NCI-H2227 treated with DMSO at 0.1 percent for 48 hours (cell line): ENCODE results near the gene IGBP1.
"Not testable (repeated sequence)": the region's sequence is repeated elsewhere in the genome, so short reads cannot be mapped to it uniquely, and the experiment has no call there.

ENCODE experiments used
- DNase-seq: peaks from one replicate; lab custom pipeline; 2025; lab: John Stamatoyannopoulos, UW

IGBP1 gene

GRCh38 chrX:70133303-70134115 lies at the start of gene IGBP1:
Gene IGBP1 (plus strand): TSS chrX:70133447. CDS start chrX:70133948, 501 bp downstream.
- DNase-seq = peak; percentile 97

- no peak for DNase-seq
Measured at GRCh38 chrX:70084592-70085240, 48.5 kb upstream of the IGBP1 start.

GRCh38 chrX:70087857-70088630 lies 45.2 kb upstream of the IGBP1 start:
- DNase-seq = no peak

- no peak for DNase-seq
Measured at GRCh38 chrX:70088751-70089150, 44.5 kb upstream of the IGBP1 start.

GRCh38 chrX:70089604-70090297 lies 43.5 kb upstream of the IGBP1 start:
- DNase-seq = no peak

GRCh38 chrX:70092247-70092646 lies 41.0 kb upstream of the IGBP1 start:
- no peak for DNase-seq

- no peak for DNase-seq
Measured at GRCh38 chrX:70096052-70096451, 37.2 kb upstream of the IGBP1 start.

GRCh38 chrX:70105229-70105628 lies 28.0 kb upstream of the IGBP1 start:
- no peak for DNase-seq

- DNase-seq = not testable (repeated sequence)
Measured at GRCh38 chrX:70111436-70112026, 21.7 kb upstream of the IGBP1 start.

GRCh38 chrX:70117738-70118137 lies 15.5 kb upstream of the IGBP1 start:
- no peak for DNase-seq

GRCh38 chrX:70123014-70123413 lies 10.2 kb upstream of the IGBP1 start:
- not testable (repeated sequence) for DNase-seq

- DNase-seq = no peak
Measured at GRCh38 chrX:70124678-70125077, 8.6 kb upstream of the IGBP1 start.

GRCh38 chrX:70128071-70128470 lies 5.2 kb upstream of the IGBP1 start:
- DNase-seq = no peak

GRCh38 chrX:70129816-70130215 lies 3.4 kb upstream of the IGBP1 start:
- DNase-seq = no peak

GRCh38 chrX:70132224-70132623 lies 1.0 kb upstream of the IGBP1 start:
- DNase-seq = peak; percentile 9

GRCh38 chrX:70132877-70133302 lies 357 bp upstream of the IGBP1 start:
- no peak for DNase-seq

- DNase-seq = peak; percentile 60
Measured at GRCh38 chrX:70134116-70134477, 850 bp downstream of the IGBP1 start.

GRCh38 chrX:70138622-70139021 lies 5.4 kb downstream of the IGBP1 start:
- no peak for DNase-seq

- DNase-seq = no peak
Measured at GRCh38 chrX:70139736-70140135, 6.5 kb downstream of the IGBP1 start.

GRCh38 chrX:70141373-70141772 lies 8.1 kb downstream of the IGBP1 start:
- peak; percentile 80 for DNase-seq
